Epithelial cell of proximal tubule (primary cell): ENCODE data around the gene FGF6. TPM values are rescaled to one million over a fixed set of nuclear protein-coding genes. Genes with fewer than 3 reads are reported as not detected.
"Not testable (repeated sequence)": the region's sequence is repeated elsewhere in the genome, so short reads cannot be mapped to it uniquely, and the experiment has no call there.

Experiments
- DNase-seq: peaks from one replicate; pipeline ENCODE4 v3.0.0-alpha.2; 2011; ENCODE audit warnings: low read depth
- H3K4me3 ChIP-seq: 2 replicates; pipeline ENCODE4 v1.5.1; 2011; ENCODE audit warnings: low read depth, mild to moderate bottlenecking, low read length
- total RNA-seq: library from RNA; depleted of rRNA; stranded (reverse); fragments of >200 nt; gene quantifications from 2 replicates; pipeline ENCODE4 v1.2.3, GENCODE V29; 2015
- TF ChIP-seq, protein P1 (sequence below): conservative IDR thresholded peaks from 2 replicates; pipeline ENCODE4 v1.5.1; 2012; ENCODE audit warnings: low read depth, mild to moderate bottlenecking, low read length

FGF6 gene
- total RNA-seq, 1 donor from 2014 or later, result not detected

DNA sequence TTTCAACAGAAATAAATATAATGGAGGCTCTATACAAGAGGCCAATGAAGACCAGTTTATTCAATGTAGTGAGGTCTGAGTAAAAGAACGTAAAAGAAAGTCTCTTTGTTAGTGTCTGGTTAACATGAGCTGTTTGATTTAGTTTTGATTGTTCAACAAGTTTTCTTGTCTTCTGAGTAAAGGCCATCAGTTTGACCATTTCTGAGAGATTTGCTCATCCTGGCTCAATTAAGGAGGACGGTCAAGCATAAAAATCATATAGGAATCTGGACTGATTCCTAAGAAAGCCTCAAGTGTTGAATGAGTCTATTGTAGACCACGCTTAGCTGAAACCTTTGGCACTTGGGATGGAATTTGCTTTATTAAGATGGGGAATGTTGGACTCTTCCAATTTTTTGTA lies 33.6 kb downstream of the FGF6 start:
- TF ChIP-seq, protein P1, sequence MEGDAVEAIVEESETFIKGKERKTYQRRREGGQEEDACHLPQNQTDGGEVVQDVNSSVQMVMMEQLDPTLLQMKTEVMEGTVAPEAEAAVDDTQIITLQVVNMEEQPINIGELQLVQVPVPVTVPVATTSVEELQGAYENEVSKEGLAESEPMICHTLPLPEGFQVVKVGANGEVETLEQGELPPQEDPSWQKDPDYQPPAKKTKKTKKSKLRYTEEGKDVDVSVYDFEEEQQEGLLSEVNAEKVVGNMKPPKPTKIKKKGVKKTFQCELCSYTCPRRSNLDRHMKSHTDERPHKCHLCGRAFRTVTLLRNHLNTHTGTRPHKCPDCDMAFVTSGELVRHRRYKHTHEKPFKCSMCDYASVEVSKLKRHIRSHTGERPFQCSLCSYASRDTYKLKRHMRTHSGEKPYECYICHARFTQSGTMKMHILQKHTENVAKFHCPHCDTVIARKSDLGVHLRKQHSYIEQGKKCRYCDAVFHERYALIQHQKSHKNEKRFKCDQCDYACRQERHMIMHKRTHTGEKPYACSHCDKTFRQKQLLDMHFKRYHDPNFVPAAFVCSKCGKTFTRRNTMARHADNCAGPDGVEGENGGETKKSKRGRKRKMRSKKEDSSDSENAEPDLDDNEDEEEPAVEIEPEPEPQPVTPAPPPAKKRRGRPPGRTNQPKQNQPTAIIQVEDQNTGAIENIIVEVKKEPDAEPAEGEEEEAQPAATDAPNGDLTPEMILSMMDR, result no peak
- DNase-seq, result no peak

GRCh38 chr12:4407136-4407535 lies 38.5 kb downstream of the FGF6 start:
- TF ChIP-seq, protein P1, result no peak
- no peak for DNase-seq
- H3K4me3 ChIP-seq, result no peak overlapping the region

More for the DNA sequence above, 33.6 kb downstream of the FGF6 start:
- H3K4me3 ChIP-seq, result no peak overlapping the region

DNA sequence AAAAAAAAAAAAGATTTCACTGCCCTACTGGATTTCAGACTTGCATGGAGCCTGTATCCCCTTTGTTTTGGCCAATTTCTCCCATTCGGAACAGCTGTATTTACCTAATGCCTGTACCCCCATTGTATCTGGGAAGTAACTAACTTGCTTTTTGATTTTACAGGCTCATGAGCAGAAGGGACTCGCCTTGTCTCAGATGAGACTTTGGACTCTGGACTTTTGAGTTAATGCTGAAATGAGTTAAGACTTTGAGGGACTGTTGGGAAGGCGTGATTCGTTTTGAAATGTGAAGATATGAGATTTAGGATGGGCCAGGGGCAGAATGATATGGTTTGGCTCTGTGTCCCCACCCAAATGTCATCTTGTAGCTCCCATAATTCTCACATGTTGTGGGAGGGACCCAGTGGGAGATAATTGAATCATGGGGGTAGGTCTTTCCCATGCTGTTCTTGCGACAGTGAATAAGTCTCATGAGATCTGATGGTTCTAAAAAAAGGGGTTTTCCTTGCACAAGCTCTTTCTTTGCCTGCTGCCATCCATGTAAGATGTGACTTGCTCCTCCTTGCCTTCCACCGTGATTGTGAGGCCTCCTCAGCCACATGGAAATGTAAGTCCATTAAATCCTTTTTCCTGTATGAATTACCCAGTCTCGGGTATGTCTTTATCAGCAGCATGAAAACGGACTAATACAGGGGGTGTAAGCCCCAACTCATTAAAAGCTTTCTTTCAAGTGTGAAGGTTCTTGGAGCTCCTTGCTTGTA lies 40.6 kb downstream of the FGF6 start:
- H3K4me3 ChIP-seq, DNase-seq: not testable (repeated sequence)

DNA sequence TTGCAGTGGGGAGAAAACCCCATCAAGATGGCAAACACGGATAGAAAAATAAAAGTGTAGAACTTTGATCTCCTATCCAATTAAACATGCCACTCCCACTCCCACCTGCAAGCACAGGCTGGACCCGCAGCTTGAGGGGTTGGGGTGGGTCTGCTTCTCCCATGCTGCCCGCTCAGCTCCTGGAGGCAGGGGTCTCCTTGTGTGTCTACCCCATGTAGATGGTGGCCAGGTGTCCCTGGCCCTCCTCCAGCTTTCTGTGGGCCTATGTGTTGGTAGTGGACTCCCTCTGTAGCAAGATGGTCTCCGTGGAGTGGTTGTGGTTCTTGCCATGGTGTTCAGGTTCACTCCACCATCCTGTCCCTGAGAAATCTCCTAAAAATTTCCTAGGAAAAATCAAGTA lies 42.6 kb downstream of the FGF6 start:
- no peak overlapping the region for H3K4me3 ChIP-seq
- DNase-seq, result no peak
- TF ChIP-seq, protein P1, result no peak

DNA sequence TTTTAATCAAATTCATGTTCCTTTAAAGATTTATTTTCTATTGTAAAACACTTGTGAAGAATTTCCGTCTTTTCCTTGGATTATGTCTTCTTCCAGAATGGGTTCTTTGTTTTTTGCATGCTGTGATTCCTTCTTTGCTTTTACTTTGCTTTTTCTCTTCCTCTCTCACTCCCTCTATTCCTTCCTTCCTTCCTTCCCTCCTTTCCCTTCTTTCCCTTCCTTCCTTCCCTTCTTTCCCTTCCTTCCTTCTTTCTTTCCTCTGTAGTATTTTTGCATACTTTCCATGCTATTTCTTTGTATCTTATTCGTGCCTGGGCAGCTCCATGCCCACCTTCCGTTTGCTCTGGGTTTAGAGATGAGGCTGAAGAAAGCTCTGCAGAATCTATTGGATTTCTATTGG lies 44.5 kb downstream of the FGF6 start:
- TF ChIP-seq, protein P1, result no peak
- no peak for DNase-seq
- H3K4me3 ChIP-seq, result no peak overlapping the region

- no peak for DNase-seq
- TF ChIP-seq, protein P1, result no peak
- no peak overlapping the region for H3K4me3 ChIP-seq
Observed at GRCh38 chr12:4395818-4396217, 49.8 kb downstream of the FGF6 start.

GRCh38 chr12:4393211-4393610 lies 52.4 kb downstream of the FGF6 start:
- TF ChIP-seq, protein P1, result no peak
- DNase-seq, result no peak
- no peak overlapping the region for H3K4me3 ChIP-seq
